ENCODE measurements around the gene SIRT1. TPM values are rescaled to one million over a fixed set of nuclear protein-coding genes. Genes with fewer than 3 reads are reported as not detected.
A peak's percentile ranks its signal among the peaks of the same experiment; 100 is the strongest.
"Not testable (repeated sequence)": the region's sequence is repeated elsewhere in the genome, so short reads cannot be mapped to it uniquely, and the experiment has no call there.

Gene SIRT1
- total RNA-seq = 15.8 and 19.2 TPM in 2 replicates
- polyA plus RNA-seq (2012) = 5.1 TPM

DNA sequence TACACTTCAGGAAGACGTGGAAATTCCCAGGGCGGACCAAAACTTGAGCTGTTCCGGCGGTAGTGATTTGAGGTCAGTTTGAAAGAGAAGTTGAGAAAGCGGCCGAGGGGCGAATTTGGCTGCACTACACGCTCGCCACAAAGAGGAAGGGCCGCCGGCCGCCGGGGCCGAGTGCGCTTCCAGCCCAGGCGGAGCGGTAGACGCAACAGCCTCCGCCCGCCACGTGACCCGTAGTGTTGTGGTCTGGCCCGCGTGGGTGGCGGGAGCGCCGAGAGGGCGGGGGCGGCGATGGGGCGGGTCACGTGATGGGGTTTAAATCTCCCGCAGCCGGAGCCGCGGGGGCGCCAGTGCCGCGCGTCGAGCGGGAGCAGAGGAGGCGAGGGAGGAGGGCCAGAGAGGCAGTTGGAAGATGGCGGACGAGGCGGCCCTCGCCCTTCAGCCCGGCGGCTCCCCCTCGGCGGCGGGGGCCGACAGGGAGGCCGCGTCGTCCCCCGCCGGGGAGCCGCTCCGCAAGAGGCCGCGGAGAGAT is at the start of gene SIRT1:
Gene SIRT1, plus strand, starts transcription at position 344 of the 529 bp plus-strand sequence. Its CDS starts 66 bp downstream, at position 410.
- DNase-seq (ENCODE audit: low read depth) = peak; percentile 95

DNA sequence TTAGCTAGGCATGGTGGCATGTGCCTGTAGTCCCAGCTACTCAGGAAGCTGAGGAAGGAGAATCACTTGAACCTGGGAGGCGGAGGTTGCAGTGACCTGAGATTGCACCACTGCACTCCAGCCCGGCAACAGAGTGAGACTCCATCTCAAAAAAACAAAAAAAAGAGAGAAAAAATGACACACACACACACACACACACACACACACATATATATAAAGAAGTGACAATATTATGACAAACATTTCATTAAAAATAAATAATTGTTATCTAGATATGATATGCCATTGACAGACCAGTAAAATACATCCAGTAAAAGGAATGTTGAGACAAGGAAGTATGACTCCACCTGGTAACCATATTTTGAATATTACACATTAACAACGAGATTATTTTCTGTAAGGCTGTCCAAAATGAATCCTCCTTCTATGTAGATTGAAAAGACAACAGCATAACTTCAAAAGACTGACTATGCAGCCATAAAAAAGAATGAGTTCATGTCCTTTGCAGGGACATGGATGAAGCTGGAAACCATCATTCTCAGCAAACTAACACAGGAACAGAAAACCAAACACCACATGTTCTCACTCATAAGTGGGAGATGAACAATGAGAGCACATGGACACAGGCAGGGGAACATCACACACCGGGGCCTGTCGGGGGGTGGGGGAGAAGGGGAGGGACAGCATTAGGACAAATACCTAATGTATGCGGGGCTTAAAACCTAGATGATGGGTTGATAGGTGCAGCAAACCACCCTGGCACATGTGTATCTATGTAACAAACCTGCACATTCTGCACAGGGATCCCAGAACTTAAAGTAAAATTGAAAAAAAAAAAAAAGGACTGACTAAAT is 48.7 kb upstream of the SIRT1 start:
- not testable (repeated sequence) for DNase-seq (ENCODE audit: low read depth)

DNA sequence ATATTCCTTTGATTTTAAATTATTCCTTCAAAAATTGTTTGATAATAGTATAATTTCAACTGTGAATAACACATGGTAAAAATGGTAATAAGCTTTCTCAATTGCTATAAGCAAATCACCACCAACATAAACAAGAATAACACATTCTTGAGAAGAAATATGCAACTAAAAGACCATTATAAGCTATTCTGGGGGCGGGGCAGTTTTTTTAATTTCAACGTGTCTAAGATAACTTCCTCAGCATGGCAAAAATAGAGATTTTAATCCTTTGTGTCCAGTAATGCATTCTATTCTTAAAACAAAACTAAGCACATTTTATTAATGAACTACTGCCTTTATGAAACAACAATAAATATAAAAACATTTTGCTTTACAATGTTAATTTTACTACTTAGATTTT is 48.0 kb upstream of the SIRT1 start:
- no peak for DNase-seq (ENCODE audit: low read depth)

DNA sequence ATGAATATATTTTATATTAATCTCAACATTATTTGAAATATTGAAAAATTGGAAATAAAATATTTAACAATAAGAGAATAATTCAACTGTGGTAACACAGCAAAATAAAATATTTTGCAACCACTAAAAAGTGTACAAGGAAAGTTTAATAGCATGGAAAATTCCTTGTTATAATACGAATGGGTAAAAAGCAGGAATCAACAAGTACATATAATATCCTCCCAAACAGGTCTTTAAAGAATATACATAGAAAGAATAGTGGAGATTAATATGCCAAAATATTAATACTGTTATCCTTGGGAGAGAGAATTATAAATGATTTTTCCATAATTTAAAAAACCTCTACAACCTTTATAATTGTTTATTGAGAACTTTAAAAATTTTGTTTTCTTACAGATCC is 47.5 kb upstream of the SIRT1 start:
- no peak for DNase-seq (ENCODE audit: low read depth)

DNA sequence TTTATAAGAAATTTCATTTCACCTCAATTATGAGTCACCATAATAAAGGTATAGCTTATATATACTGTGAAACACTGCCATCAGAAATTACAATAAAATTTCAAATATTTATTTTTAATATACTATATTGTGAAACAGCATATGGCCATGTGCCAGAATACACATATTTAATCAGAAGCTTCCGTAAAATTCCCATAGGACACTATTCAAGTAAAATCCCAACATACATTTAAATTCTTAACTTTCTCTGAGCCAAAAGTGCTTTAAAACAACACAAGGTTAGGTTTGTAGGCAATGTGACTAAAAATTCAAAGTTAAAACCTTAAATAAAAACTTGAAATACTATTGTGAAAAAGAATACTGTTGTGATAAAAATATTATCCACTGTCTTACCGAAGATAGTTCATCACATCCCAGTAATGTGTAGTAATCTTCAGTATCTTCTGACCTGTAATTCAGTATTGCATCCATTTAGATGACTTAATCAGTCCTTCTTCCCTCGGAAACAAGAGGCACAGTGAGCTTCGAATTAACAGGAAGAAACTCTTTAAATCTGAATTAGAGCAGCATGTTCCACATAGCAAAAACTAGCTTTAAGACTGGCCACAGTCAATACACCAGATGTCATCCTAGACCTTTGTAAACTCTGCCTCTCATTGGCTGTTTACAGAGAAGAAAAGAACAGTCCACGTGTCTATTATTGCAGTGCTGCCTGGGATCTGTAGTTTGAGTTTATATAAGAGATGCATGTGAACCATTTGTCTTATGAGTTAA is 46.7 kb upstream of the SIRT1 start, which contains the start of gene DNAJC12:
Gene DNAJC12, minus strand, starts transcription at position 648 of the 774 bp plus-strand sequence. Its CDS starts 177 bp downstream, at position 471.
- peak; percentile 73 for DNase-seq (ENCODE audit: low read depth)

DNA sequence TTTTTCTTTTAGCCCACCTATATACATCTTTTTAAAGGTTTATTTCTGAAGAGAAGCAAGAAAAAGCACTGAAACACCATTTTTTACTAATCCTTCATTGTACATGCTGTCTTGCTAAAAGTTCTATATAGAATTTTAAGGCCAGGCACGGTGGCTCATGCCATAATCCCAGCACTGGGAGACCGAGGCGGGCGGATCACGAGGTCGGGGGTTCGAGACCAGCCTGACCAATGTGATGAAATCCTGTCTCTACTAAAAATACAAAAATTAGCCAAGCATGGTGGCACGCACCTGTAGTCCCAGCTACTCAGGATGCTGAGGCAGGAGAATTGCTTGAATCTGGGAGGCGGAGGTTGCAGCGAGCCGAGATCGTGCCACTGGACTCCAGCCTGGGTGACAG is 44.9 kb upstream of the SIRT1 start:
- DNase-seq (ENCODE audit: low read depth) = not testable (repeated sequence)

DNA sequence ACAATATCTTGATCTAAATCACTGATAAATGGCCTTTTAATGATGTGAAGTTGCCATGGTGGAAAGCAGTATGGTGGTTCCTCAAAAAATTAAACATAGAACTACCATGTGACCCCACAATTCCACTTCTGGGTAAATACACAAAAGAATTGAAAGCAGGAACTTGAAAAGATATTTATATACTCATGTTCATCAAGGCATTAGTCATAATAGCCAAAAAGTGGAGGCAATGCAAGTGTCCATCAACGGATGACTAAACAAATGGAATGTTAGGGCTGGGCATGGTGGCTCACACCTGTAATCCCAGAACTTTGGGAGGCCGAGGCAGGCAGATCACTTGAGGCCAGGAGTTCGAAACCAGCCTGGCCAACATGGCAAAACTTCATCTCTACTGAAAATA is 44.5 kb upstream of the SIRT1 start:
- DNase-seq (ENCODE audit: low read depth) = peak; percentile 5

DNA sequence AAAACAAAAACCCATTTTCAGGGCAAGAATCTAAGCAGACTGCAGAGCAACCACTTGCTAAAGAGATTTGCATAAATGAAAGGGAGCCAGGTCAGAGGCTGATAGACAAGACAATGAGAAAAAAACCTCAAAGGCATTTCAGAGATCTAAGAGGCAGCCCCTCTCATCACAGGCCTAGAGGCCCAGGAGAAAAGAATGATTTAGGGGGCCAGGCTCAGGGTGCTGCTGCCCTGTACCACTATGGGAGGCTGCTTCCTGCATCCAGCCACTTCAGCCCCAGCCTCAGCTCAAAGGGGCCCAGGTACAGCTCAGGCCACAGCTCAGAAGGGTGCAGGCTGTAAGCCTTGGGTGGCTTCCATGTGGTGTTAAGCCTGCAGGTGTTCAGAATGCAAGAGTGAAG is 42.7 kb upstream of the SIRT1 start:
- no peak for DNase-seq (ENCODE audit: low read depth)

DNA sequence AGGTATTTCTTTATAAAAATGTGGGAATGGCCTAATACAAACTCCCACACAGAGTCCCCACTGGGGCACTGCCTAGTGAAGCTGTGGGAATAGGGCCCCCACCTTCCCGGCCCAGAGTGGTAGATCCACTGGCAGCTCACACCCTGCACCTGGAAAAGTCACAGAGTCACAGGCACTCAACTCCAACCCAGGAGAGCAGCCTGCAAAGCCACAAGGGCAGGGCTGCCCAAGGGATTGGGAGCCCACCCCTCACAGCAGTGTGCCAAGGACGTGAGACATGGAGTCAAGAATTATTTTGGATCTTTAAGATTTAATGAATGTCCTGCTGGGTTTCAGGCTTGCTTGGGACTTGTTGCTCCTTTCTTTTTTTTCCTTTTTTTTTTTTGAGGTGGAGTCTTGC is 41.2 kb upstream of the SIRT1 start:
- no peak for DNase-seq (ENCODE audit: low read depth)

DNA sequence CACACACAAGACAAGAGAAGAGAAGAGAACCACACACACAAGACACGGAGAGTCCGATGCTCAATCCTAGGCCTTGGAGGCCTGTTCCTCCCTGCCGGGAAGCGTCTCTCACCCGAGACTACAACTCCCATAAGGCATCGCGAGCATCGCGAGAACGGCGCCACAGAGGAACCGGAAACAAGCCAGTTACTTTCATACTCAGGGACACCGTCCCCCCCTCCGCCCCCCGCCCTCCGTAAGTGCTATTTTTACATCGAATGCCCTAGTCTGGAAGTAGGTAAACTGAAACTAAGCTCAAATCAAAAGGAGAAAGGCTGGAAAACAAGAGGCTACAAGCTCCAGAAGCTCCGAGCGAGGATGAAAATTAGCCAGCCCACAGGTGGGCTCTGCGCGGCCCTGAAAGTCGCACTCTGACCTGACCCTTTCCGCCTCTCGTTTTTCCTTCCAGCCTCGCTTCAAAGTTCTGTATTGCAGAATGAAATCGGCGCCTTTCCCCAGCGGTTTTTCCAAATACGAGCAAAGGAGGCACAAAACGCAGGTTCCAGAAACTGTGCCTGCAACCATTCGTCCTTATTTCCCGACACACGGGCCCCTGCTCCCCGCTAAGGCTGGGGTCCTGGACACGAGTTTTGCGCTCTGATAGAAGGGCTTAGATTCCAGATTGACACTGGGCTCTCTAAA is 35.0 kb upstream of the SIRT1 start:
- DNase-seq (ENCODE audit: low read depth) = peak; percentile 97

DNA sequence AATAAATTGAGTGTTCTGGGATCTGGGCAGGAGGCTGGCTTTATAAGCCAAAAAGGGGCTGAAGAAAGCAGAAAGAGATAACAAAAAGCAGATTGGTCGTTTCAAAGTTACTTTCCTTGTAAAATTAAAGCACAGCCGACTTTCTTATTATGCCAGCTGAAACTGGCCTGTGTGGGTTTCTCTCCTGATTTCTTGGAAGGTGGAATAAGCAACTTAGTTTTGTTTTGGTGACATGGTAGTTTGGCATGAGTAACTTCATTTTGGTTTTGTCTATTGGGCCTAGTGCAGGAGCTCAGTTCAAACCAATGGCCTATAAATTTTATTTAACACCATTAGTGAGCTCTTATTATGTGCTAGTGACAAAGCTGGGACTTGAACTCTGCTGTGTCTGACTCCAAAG is 33.3 kb upstream of the SIRT1 start:
- no peak for DNase-seq (ENCODE audit: low read depth)

DNA sequence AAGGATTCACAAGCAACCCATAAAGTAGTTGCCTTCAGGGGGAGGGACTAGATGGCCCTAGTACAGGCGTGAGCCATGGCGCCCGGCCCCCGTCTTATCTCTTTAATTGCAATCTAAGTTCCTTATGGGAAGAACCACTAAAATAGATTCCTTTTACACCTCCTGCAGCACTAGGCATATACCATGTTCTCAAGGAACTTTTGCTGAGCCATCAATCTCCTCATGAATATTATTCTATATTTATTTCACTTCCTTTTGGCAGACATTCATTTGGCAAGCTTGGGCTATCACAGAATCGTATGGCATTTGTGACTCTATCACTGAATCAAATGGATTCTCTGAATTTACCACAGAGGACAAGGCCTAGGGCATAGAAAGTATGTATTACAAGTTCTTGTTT is 31.7 kb upstream of the SIRT1 start:
- no peak for DNase-seq (ENCODE audit: low read depth)

DNA sequence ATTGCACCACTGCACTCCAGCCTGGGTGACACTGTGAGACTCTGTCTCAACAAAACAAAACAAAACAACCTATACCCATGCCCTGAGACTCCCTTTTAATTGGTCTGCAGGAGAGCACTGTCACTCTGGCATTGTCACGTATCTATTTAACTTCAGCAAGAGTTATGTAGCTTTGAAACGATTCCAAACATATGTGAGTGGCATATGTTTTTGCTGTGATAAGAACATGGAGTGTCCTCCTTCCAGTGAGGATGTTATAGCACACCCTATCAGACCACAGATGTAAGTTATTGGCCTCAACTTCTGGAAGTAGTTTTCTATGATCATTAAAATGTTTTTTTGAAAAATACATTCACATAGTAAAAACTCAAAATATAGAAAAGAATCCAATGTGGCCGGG is 30.9 kb upstream of the SIRT1 start:
- DNase-seq (ENCODE audit: low read depth) = no peak

DNA sequence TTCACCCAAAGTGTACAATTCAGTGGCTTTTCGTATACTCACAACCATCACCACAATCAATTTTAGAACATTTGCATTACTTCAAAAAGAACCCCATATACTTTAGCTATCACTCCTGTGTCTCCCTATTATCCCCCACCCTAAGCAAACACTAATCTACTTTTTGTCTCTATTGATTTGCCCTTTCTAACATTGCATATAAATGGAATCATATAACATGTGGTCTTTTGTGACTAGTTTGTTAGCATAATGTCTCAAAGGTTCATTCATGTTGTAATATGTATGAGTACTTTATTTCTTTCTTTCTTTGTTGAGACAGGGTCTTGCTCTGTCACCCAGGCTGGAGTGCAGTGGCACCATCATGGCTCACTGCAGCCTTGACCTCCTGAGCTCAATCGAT is 25.5 kb upstream of the SIRT1 start:
- no peak for DNase-seq (ENCODE audit: low read depth)

DNA sequence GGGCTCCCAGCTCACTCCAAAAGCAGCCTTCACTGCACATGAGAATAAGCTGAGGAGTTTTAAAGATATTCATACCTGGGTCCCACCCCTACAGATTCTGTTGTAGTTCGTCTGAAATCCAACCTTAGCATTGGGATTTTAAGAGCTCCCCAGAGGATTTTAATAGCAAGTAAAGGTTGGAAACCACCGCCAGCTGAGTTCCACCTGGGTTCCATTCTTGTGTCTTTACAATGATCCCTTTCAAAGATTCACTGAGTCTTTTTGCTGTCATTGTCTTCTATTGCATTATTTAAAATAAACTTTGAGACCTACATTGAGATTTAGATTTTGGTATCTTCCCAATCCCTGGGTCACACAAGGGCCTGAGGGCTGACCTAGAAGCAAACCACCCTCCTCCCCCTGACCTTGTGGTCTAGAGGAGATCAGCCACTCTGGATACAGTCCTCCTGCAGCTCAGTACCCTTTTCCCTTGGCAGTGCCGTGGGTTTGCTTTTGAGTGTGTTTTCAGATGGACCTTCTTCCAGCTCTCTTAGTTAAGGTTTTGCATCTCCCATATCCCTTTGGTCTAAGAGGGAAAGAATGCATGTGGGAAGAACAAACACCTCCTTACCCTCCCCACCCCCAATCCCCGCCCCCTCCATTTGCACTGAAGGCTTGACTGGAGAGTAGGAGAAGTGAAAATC is 22.6 kb upstream of the SIRT1 start:
- DNase-seq (ENCODE audit: low read depth) = no peak

DNA sequence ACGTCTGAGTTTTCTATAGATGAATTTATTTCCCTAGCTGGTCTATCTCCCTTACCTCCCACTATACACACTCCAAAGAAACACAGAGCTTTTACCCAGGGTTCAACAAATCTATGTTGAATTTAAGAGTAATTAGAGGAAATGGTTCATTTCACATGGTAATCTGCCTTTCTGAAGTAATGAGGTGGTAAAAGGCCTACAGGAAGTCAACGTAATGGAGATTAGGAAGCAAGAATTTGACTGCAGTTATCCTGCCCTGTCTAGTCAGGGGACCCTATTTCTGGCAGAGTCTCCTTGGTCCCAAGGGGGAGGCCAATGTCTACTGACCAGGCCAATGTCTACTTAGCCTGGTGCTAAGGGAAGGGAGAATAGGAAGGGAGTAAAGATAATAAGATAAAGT is 21.4 kb upstream of the SIRT1 start:
- DNase-seq (ENCODE audit: low read depth) = no peak

DNA sequence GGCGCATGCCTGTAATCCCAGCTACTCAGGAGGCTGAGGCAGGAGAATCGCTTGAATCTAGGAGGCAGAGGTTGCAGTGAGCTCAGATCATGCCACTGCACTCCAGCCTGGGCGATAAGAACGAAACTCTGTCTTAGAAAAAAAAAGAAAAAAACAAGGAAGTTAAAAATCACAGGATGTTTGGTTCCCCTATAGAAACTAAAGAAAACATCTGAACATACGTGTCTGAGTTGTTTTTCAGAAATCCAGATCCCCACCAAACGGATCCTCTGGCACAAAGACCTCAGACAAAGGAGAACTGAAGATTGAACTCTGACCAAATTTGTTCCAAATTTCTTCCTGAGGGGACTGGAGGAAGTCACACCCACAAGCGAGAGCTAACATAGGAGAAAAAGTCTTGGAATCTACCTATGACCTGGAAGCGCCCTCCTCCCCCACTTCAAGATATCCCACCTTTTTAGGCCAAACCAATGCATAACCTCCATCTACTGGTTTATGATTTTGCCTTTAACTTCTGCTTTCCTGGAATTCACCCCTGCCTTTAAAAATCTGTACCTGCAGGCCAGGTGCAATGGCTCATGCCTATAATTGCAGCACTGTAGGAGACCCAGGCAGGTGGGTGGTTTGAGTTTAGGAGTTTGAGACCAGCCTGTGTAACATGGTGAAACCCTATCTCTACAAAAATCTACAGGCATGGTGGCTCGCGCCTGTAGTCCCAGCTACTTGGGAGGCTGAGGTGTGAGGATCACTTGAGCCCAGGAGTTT is 19.7 kb upstream of the SIRT1 start:
- no peak for DNase-seq (ENCODE audit: low read depth)

DNA sequence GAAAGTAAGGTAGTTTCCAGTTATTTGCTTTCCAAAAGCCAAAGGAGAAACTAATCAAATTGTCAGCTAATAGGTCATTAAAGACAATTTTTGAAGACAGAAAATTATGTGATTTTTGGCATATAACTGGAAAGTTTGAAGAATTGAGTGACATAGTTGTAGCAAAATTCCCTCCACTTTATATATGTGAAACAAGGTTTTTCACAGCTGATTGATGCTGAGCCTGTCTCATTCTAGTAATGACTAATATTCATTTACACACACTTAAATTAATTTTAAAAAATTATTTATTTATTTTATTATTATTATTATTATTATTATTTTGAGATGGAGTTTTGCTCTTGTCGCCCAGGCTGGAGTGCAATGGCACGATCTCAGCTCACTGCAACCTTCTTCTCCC is 16.3 kb upstream of the SIRT1 start:
- no peak for DNase-seq (ENCODE audit: low read depth)

DNA sequence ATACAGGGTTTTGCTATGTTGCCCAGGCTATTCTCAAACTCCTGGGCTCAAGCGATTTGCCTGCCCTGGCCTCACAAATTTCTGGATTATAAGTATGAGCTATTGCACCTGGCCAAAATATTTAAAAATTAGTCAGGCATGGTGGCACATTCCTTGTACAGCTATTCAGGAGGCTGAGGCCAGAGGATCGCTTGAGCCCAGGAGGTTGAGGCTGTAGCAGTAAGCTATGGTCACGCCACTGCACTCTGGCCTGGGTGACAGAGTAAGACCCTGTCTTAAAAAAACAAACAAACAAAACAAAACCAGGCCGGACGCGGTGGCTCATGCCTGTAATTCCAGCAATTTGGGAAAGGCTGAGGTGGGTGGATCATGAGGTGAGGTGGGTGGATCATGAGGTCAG is 14.5 kb upstream of the SIRT1 start:
- no peak for DNase-seq (ENCODE audit: low read depth)
